GM19397 (cell line): ENCODE results near the gene CACNA1A.
"Not testable (repeated sequence)": the region's sequence is repeated elsewhere in the genome, so short reads cannot be mapped to it uniquely, and the experiment has no call there.

Experiments used
- ATAC-seq: cut with Tn5 transposase; IDR thresholded peaks from one replicate; pipeline ENCODE4 v1.9.1; 2021; ENCODE audit warnings: mild to moderate bottlenecking, moderate library complexity; ENCODE audit not compliant: unreplicated experiment

The CACNA1A gene

GRCh38 chr19:13427273-13428051, 78.8 kb downstream of the CACNA1A start:
- ATAC-seq, result no peak

DNA sequence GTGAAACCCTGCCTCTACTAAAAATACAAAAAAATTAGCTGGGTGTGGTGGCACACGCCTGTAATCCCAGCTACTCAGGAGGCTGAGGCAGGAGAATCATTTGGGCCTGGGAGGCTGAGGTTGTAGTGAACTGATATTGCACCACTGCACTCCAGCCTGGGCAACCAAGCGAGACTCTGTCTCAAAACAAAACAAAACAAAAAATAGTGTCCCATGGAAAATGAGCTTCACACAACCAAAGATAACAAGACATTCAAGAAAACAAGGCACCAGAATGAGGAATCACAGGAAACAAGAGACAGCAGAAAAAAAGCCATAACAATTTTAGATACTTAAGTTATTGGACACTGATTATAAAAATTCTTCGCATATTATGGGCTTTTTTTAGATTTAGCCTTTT, 80.4 kb downstream of the CACNA1A start:
- ATAC-seq, result not testable (repeated sequence)

- no peak for ATAC-seq
Measured at GRCh38 chr19:13425151-13425550, 81.1 kb downstream of the CACNA1A start.

DNA sequence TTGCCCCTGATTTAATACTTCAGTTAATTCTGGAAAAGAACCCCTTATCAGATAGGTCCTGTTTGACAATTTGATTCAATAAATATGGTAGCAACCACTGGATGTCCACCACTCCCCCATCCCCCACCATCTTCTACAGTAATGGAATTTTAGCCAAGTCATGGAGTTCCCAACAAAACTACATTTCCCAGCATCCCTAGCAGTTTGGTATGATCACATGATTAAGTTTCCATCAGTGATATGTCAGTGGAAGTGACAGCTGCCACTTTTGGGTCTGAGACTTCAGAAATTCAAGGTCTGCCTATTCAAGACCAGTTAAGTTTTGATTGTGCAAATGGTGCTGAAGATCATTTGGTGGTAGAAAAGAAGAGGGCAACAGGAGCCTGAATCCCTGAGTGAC, 85.5 kb downstream of the CACNA1A start:
- ATAC-seq, result no peak

- ATAC-seq, result no peak
Measured at GRCh38 chr19:13417054-13417453, 89.2 kb downstream of the CACNA1A start.

DNA sequence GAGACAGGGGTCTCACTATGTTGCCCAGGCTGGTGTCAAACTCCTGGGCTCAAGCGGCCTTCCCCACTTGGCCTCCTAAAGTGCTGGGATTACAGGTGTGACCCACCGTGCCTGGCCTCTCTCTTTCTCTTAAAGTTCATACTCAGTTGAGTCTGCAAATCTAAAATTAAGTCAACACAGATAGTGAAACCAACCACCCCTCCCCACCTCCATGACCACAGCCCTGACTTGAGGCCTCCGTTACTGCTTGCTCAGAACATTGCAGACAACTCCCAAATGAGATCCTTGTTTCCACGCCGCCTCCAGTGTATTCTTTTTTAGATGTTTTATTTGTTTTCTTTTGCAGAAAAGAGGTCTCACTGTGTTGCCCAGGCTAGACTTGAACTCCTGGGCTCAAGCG, 94.4 kb downstream of the CACNA1A start:
- ATAC-seq, result no peak

- ATAC-seq, result no peak
Measured at GRCh38 chr19:13410946-13411345, 95.3 kb downstream of the CACNA1A start.

DNA sequence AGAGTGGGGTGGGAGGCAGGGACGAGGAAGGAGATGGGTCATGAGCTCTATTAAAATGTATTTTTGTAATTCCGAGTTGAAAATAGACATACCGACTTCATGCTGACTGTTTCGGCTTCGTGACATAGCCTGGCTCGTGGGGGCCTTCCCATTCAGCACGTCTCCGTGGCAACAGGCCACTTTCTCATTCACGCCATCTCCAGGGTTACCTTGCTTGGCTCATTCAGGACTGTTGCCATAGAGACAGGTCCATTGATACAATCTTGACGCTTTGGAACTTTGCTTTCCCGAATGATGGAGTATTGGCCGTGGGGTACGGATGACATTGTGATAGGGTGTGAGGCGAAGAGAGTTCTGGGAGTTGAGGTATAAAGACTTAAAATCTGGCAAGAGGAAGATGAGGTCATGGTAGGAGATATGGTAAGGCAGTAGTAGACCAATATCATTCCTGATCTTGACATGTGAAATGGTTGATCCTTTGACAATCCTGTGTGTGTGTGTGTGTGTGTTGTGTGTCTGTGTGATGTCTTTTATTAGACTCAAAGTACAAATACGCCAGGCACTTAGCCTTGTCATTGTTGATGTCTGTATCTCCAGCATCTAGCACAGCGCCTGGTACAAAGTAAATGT, 97.3 kb downstream of the CACNA1A start:
- no peak for ATAC-seq

DNA sequence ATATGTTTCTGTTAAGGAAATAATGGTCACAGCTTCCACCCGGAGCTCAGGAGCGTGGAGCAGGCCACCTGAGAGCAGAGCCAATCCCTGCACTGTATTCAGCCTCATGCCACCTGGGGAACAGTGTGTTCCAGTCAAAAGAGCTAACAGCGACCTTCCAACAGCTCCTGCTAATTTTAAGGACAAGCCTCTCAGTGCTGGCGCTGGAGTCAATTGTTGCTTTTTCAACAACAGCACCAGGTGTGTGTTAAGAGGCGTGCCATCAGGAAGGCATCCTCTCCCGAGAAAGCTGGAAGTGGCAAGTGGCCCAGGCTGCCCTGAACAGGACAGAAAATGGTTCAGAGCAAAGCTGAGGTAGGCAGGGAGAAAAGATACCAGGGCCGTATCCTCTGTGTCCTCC, 102.0 kb downstream of the CACNA1A start:
- no peak for ATAC-seq

- no peak for ATAC-seq
Measured at GRCh38 chr19:13401388-13401787, 104.9 kb downstream of the CACNA1A start.

- ATAC-seq, result no peak
Measured at GRCh38 chr19:13400296-13400695, 106.0 kb downstream of the CACNA1A start.

GRCh38 chr19:13399746-13400145, 106.5 kb downstream of the CACNA1A start:
- ATAC-seq, result no peak

DNA sequence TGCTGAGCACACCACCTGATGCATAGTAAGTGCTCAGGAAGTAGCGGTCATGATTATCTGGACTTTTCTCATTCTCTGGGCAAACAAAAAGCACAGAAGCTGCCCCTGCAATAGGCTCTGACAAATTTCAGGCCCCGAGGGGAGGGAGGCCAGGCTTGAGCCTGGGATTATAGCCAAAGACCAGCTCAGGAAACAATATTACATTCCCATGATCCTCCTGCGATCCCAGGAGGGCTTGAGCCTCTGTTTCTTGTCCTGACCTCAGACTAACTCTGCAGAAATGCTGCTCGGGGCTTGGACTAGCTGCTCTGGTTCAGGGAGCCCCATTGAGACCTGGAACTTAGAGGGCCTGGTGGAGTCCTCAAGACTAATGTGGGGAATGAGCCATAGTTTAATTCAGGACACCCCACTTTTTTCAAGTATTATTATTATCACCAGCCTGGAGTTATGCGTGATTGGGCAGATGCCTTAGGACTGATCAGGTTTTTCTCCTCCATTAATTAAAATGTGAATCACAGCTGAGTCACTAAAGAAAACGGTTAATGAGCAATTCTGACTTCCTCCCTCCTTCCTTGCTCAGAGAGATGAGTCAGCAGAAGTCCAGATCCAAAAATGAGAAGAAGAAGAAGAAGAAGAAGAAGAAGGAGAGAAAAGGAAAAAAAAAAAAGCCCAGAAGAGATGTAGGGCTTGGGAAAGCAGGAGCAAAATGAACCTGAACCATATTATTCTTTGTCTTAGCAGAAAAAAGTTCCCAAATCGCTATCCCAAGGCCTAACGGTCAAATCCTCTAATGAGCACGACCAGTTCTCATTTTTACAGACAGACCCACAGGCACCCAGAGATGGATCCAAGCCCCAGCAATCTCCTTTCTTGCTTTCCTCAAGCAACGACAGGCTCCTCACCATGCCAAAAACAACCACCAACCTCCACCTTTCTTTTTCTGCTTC, 107.2 kb downstream of the CACNA1A start:
- no peak for ATAC-seq

DNA sequence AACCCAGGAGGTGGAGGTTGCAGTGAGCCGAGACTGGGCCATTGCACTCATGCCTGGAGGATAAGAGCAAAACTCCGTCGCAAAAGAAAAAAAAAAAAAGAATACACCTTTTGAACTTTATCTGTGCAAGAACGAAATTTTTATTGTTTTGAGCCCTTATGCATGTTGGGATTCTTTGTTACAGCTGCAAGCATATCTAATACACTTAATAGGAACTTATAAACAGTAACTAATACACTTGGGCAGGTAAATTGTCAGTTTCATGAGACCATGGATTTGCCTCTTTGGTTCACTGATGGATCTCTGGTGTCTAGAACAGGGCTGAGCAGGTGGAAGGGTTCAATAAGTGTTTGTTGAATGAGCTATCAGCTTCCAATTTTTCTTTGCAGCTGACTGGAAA, 108.1 kb downstream of the CACNA1A start:
- ATAC-seq, result no peak

GRCh38 chr19:13396250-13397080, 109.8 kb downstream of the CACNA1A start:
- ATAC-seq, result no peak

GRCh38 chr19:13382633-13382938, 123.7 kb downstream of the CACNA1A start:
- no peak for ATAC-seq

- no peak for ATAC-seq
Measured at GRCh38 chr19:13381827-13382632, 124.2 kb downstream of the CACNA1A start.

DNA sequence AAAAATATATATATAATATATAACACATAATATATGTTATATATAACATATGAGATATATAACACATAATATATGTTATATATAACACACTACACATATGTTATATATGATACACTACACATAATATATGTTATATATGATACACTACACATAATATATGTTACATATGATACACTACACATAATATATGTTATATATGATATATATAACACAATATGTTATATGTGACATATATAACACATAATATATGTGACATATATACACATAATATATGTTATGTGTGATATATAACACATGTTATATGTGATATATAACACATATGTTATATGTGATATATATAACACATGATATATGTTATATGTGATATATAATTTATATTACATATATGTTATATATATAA, 129.7 kb downstream of the CACNA1A start:
- no peak for ATAC-seq

DNA sequence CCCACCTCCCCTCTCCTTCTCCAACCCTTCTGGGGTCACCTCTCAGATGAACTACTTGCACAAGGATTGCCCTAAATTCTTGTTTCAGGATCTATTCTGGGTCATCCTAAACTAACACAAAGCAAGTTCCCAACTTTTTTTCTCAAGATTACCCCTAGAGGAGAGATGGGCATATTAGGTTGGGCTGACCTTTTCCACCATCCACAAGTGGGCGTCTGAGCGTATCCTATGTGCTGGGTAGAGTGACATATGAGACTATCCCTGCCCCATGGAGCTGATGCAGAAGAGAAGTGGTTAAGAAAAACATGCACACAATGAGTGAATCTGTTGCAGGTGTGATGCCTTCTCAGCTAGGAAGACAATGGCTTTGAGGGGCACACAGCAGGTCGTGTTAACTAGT, 132.7 kb downstream of the CACNA1A start:
- ATAC-seq, result no peak

DNA sequence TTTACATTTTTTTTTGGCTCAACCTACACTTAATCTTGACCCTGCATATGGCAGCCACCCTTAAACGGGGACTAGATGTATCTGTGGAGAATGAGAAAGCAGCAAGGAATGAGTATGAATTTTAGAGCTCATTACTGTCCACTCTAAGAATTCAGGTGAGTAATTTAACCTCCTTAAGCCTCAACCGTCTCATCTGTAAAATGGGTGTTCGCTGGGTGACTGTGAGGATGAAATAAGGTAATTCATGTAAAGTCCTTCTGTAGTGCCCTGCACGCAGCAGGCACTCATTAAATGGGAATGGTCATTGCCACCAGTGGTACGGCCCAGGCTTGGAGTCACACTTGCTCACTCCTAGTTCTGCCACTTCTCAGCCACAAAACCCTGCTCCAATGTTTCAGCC, 135.3 kb downstream of the CACNA1A start:
- no peak for ATAC-seq
